NCI-H345 treated with DMSO at 0.1 percent for 48 hours (cell line): ENCODE measurements around the gene ANO6.

Experiments used
- DNase-seq: peaks from one replicate; lab custom pipeline; 2025; ENCODE audit not compliant: unreplicated experiment; lab: John Stamatoyannopoulos, UW

ANO6 gene

DNA sequence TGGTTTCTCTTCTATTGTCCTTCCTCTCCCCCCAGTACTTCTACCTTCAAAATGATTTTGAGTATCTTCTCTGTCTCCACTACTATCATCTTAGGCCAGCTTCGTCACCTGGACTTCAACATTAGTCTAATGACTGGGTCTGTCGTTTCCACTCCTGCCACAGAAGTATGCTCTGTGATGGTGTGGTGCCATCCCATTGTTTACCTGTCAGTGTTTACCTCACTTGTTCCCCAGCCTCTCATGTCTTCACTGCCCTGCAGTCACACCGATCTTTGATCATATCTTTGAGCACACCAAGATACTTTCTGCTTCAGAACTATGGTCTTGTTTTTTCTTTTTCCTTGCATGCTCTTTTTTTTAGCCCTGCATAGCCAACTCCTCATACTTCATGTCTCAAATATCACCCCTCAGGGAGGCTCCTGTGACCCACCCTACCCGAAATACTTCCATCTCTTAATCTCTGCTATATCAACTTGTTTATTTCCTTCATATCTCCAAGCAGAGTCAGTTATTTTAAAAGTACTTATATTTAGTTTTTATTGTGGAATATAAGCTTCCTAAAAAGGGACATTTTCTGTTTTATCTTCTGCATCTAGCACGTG is 60.4 kb downstream of the ANO6 start:
- DNase-seq = no peak

DNA sequence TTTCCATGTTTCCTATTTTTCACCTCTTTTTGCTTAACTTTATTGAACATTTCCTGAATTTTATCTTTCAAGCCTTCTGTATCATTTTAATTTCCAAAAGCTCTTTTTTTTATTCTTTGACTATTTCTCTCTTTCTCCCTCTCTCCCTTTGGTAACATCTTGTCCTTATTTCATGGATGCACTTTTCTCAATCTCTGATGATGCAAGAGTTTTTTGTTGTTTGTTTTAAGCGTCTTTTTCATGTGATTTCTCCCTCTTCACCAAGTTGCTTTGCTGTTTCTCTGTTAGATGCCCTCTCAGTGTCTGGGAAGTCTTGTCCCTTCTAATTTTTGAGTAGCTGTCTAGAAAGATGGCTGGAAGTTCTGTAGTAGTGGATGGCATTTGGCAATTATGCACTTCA is 62.6 kb downstream of the ANO6 start:
- no peak for DNase-seq

DNA sequence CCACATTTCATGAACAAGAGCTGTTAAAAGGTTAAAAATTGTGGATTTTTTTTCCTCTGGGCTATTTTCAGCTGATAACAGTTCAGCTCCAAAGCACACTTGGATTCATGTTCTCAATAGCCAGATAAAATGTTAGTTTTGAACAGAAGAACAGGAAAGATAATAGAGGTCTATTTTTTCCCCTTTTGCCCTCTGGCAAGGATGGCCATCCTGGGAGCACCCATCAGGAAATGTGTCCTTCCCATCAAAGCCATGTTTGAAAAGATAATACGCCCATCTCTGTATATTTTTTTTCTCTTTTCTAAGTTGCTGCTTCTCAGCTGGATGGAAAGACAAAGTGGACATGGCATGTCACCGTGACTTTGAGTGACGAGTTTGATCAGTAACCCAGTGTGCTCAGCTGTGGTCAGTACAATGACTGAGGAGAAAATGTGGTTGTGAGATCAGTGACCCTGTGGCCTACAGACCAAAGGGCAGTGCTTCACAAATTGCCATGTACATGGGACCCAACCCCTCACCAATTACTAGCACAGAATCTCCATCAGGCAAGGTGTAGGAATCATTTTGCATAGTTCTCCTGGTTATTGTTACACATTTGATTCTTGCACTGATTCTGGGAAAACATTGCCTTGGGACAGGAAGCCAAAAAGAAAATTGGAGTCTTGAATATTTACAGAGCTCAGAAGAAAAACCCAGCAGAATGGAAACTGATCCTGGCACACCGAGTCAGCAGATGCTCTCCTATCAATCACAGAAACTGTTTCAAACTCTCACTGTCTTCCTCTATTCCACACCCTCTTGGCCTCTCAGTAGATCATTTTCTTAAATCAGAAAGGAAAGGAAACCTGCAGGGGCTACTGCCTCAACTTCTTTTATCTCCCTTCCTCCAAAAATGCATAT is 64.3 kb downstream of the ANO6 start:
- DNase-seq = no peak

DNA sequence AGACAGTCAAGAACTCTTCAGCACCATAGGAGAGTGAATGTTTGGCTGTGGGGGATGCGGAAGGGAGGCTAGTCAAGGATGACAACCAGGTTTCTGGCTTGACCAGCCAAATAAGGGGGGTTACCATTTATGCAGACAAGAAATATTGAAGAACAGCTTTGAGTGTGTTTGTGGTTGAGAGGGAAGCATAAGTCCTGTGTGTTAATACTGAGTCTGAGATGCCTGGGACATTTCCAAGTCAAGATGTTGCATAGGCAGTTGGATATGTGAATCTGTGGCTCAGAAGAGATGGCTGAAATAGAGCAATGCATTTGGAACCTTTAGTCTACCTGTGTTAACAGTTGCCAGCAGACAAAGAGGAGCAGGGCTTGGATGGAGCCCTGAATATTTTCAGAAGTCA is 66.1 kb downstream of the ANO6 start:
- DNase-seq = no peak

GRCh38 chr12:45282411-45282810 is 66.5 kb downstream of the ANO6 start:
- DNase-seq = no peak

DNA sequence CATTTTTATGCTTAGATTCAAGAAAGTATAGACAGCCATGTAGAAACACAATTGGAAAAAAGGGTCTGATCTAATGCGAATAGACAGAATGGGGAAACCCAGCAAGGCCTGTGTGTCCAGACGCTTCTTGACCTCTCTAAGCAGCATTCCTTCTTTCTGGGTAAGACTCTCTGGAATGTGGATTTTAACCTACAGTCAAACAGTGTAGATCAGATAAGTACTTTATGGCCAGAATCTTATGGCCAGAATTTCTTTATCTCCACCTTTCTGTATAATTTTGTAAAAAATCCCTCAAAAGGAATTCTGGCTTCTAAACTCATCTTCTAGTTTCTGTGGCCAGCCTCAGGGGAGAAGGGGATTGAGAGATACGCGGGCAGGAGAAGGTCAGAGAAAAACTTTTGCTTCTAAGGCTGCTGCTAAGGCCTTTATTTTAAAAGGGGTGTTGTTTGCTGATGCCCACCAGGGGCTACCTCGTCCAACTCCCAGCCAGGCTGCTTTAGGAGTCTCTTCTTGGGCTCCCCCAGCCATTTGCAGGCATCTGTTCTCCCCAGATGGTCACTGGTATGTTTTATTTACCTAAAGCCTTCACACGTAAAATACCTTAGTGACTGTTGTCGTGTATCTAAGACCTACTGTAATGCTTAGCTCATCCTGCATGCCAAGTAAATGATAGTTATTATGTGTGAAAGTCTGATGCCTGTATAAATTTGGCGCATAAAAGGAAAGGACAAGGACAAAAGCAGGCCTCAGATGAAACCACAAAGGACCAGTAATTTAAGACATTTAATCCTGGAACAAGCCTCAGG is 68.4 kb downstream of the ANO6 start:
- DNase-seq = no peak

DNA sequence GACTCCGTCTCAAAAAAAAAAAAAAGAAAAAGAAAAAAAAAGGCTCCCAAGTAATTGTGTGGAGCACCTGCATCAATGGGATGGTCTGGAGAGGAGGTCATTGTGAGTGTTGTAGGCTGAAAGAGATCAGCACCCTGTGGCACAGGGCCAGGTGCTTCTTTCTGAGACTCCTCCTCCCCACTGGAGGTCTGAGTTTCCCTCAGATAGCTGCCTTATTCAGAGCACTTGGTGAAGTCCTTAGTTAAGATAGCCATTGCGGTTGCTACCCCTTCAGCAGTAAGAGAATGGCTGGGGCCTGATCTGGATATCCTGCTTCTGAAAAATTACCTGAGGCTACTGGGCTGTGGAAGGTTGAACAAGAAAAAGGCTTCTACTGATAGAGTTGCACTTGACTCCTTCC is 69.8 kb downstream of the ANO6 start:
- no peak for DNase-seq

DNA sequence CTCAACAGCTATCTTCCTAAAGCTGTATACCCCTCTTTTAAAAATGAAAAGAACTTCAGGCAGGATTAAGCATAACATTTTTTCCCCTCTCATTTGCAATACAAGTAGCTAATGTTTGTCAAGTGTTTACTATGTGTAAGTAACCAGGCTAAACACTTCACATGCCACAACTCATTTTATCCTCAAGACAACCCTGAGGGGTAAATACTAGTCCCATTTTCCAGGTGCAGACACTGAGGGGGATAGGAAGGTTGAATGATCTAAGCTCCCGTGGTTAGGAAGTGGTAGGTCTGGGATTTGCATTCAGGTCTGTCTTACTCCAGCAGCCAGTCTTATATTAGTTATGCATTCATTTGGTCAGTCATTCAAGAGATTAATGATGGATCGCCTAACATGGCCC is 70.7 kb downstream of the ANO6 start:
- DNase-seq = no peak

GRCh38 chr12:45289245-45290215 is 73.6 kb downstream of the ANO6 start:
- DNase-seq = no peak

DNA sequence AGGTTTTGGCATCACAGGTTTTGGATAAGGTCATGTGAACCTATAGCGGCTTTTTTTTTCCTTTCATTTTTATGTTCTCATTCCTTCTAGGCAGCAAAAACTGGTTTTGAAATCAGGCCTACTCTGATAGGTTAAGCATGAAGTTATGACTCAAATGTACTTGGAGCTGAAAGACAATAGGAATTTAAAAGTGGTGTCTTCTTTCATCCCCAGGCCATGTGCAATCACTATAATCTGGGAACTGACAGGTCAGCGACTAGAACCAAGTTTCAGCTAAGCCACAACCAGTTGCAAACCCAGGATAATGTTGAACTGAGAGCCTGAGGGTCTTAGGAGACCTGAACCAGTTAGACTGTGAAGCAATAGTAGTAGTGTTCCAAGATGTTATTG is 74.3 kb downstream of the ANO6 start:
- DNase-seq = no peak

- DNase-seq = no peak
Measured at GRCh38 chr12:45291518-45291917, 75.6 kb downstream of the ANO6 start.

DNA sequence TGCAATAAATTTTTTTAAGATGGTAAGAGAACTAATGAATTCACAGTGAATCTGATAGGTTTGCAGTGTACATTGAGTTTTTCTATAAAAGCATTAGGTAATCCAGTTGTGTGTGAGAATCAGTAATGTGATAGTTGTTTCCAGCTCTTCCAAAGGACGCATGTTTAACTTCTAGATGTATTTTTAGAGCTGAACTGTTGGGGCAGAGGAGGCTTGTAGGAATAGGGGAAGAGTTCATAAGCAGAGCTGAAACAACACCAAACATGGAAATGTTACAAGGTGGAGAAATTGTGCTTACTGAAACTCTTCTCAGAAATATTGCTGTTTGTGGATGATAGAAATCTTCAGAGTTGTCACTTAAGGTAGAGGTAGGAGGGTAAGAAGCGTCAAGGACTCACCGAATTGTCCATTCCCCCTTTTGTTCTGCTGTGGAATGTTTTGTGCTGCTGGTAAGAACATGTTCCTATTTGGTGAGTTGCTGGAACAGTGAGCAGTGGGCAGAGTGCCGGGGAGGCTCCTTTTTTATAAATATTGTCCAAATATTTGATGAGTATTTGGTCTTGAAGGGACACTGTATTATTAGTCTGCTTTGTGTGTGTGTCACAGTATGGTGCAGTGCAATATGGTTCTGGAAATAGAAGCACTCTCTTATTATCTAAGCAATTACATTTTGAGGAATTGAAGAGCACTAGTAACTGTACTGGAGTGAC is 76.7 kb downstream of the ANO6 start:
- DNase-seq = no peak

GRCh38 chr12:45294906-45295305 is 79.0 kb downstream of the ANO6 start:
- no peak for DNase-seq

DNA sequence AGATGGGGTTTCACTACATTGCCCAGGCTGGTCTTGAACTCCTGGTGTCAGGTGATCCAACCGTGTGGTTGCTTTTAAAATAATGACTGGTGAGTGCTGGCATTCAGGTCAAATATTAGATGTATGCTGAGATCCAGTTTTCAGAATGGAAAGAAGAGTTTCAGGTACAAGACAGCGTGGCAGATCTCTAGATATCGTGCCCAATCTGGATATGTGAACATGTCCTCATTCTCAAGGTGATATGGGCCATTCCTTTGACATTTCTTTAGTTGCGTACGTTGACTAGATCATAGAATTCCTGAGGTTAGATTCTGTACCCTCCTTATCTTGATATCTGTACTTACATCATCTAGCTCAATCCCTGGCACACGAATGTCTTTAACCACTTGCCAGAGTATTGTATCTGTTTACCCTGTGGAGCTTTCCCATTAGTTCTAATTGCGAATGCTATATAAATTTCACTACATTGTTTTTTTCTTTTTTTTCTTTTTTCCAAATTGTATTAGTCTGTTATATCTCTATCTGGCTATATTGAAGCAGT is 80.2 kb downstream of the ANO6 start:
- no peak for DNase-seq

- no peak for DNase-seq
Measured at GRCh38 chr12:45298047-45298446, 82.2 kb downstream of the ANO6 start.

- DNase-seq = no peak
Measured at GRCh38 chr12:45298721-45299692, 83.1 kb downstream of the ANO6 start.

- DNase-seq = no peak
Measured at GRCh38 chr12:45302621-45303369, 86.9 kb downstream of the ANO6 start.

GRCh38 chr12:45303945-45304344 is 88.0 kb downstream of the ANO6 start:
- no peak for DNase-seq
